Right cardiac atrium (tissue), 5 donors: ENCODE results near the gene MAML3. TPM values are rescaled to one million over a fixed set of nuclear protein-coding genes. Genes with fewer than 3 reads are reported as not detected.
A peak's percentile ranks its signal among the peaks of the same experiment; 100 is the strongest.

ENCODE experiments used
- ATAC-seq, 2 donors: fragments of 200-7000 bp; cut with Tn5 transposase; one replicate each; pipeline versions ENCODE4 v1.8.0 to v1.9.1; 2020; ENCODE audit warnings: moderate library complexity in 2 of 2, mild to moderate bottlenecking in 1 of 2
- DNase-seq, 3 donors: peaks; one replicate each; pipeline ENCODE4 v3.0.0-alpha.2; 2020
- H3K27ac ChIP-seq: one replicate; pipeline ENCODE4 v1.5.1; 2013; ENCODE audit warnings: mild to moderate bottlenecking, low read length, control low read depth, moderate library complexity
- H3K27me3 ChIP-seq: one replicate; pipeline ENCODE4 v1.6.1; 2013; ENCODE audit not compliant: control insufficient read depth, insufficient read depth
- H3K4me1 ChIP-seq: one replicate; pipeline ENCODE4 v1.6.1; 2013; ENCODE audit warnings: low read length; ENCODE audit not compliant: control insufficient read depth, insufficient read depth
- H3K4me3 ChIP-seq: one replicate; pipeline ENCODE4 v1.5.1; 2013; ENCODE audit warnings: low read length, control low read depth
- H3K9me3 ChIP-seq: one replicate; pipeline ENCODE4 v1.6.1; 2013; ENCODE audit warnings: low read length; ENCODE audit not compliant: control insufficient read depth
- WGBS: extraction: QIAGEN DNeasy Blood & Tissue Kit; methylation state at CpG from one replicate; pipeline ENCODE4 v1.1.7; 2013; 5-methylcytosine and 5-hydroxymethylcytosine counted together
- intact Hi-C, 4 donors: fragments of 100-400 bp; cut with DNase I; formaldehyde crosslinking; loops; one replicate each; pipeline versions ENCODE4 v1.11.0 to v1.14.0; 2022 to 2023
- polyA plus RNA-seq: library from polyadenylated mRNA; stranded (reverse); fragments of 200-250 nt; gene quantifications from one replicate; pipeline ENCODE4 v1.2.3, GENCODE V29; 2013
- total RNA-seq, 4 donors: library from RNA; stranded (reverse); fragmentation: NEBNext Ultra II Directional; extraction: Animal tissue kit (Norgen Biotek cat#: 25700); gene quantifications; one replicate each; pipeline ENCODE4 v1.2.1, GENCODE V29; 2021
- donor health status: healthy with polysubstance abuse.
- donor health status: DM: no; HTN: yes; CAD: no.
- donor health status: DM: no; HTN: no; CAD: no.
- donor health status: DM: no; HTN: yes; CAD: no; lungs with severe emphysema.
- donor health status: DM: yes; HTN: yes; CAD: no.

The MAML3 gene
- total and polyA plus RNA-seq, 5 donors, result 1.6 to 4.2 (median 3.2) TPM

DNA sequence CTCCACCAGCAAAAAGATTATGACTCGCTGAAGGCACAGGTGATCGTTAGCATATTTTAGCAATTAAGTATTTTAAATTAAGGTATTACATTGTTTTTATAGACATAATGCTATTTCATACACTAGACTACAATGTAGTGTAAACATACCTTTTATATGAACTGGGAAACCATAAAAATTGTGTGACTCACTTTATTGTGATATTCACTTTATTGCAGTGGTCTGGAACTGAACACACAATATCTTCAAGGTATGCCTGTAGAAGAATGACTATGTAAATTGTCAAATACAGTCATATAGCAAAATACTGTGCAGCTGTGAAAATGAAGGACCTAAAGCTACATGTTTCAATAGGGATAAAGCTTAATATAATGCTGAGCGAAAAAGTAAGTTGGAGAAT, 26.6 kb upstream of the MAML3 start:
- intact Hi-C loops, result no loop called here
- H3K27me3 ChIP-seq, result no peaks in the 10 kb centered on the region
- ATAC-seq (no peak), DNase-seq (no peak)
- no peaks in the 10 kb centered on the region for H3K9me3 ChIP-seq
- H3K4me1 ChIP-seq, result no peaks in the 10 kb centered on the region
- 96% methylated on average over 3 of the region's 3 CpGs for WGBS
- H3K27ac ChIP-seq, result no peak overlapping the region
- no peak overlapping the region for H3K4me3 ChIP-seq

- Histone ChIP-seq H3K27ac (no peak overlapping the region), H3K4me1 (no peaks in the 10 kb centered on the region), H3K4me3 (no peak overlapping the region), H3K9me3 (no peaks in the 10 kb centered on the region), H3K27me3 (no peaks in the 10 kb centered on the region)
- no peak for DNase-seq
- intact Hi-C loops, result no loop called here
- ATAC-seq, result no peak
- 84% methylated on average over 3 of the region's 3 CpGs for WGBS
Measured at GRCh38 chr4:140176735-140177134, 22.8 kb upstream of the MAML3 start.

DNA sequence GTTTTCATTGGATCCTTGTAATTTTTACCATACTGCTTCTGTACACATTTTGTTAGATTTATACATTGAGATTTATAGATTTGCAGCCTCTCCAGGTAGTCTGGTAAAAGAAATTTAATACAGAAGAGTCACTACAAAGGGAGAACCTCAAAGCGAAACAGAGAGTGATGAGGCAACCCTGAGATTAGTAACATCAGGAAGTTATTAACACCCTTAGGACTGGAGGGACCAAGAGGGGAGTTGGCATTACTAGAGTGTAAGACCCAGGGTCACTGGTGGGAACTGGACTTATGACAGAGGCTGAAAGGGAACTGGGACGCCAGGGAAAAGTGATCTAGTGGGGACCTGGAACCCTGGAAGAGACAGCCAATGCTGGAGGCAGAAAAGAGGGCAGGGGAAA, 20.6 kb upstream of the MAML3 start:
- H3K27ac ChIP-seq, result no peak overlapping the region
- H3K9me3 ChIP-seq, result no peaks in the 10 kb centered on the region
- no peaks in the 10 kb centered on the region for H3K27me3 ChIP-seq
- no peak overlapping the region for H3K4me3 ChIP-seq
- intact Hi-C loops, result no loop called here
- no peak for DNase-seq
- ATAC-seq, result no peak
- H3K4me1 ChIP-seq, result no peaks in the 10 kb centered on the region
- 79% methylated on average over 2 of the region's 2 CpGs for WGBS

- intact Hi-C loops, result no loop called here
- DNase-seq (no peak), ATAC-seq (no peak)
- WGBS, result 95% methylated on average over 1 of the region's 1 CpG
- no peak overlapping the region for H3K4me3 ChIP-seq
- no peaks in the 10 kb centered on the region for H3K9me3 ChIP-seq
- no peaks in the 10 kb centered on the region for H3K27me3 ChIP-seq
- no peak overlapping the region for H3K27ac ChIP-seq
- H3K4me1 ChIP-seq, result no peaks in the 10 kb centered on the region
Measured at GRCh38 chr4:140172960-140173359, 19.0 kb upstream of the MAML3 start.

GRCh38 chr4:140170299-140170698, 16.3 kb upstream of the MAML3 start:
- H3K27ac ChIP-seq, result no peak overlapping the region
- DNase-seq, result no peak
- H3K9me3 ChIP-seq, result no peaks in the 10 kb centered on the region
- H3K4me1 ChIP-seq, result no peaks in the 10 kb centered on the region
- no peak for ATAC-seq
- intact Hi-C loops, result no loop called here
- WGBS, result 94% methylated on average over 4 of the region's 4 CpGs
- no peak overlapping the region for H3K4me3 ChIP-seq
- H3K27me3 ChIP-seq, result no peaks in the 10 kb centered on the region

DNA sequence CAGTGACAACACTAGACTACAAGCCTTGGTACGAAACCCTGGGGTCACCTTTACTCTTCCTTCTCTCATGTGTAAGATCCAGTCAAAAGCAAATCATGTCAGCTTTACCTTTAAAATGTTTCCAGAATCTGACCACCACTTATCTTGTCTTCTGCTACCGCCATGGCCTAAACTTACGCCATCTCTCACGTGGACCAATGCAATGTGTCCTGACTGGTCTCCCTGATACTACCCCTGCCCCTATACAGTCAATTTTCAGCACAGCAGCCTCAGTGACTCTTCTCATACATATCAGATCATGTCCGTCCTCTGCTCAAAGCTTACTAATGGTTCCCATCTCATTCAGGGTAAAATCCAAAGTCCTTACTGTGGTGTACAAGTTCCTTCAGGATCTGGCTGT, 15.0 kb upstream of the MAML3 start:
- no peak for DNase-seq
- no peak for ATAC-seq
- no peak overlapping the region for H3K27ac ChIP-seq
- no peaks in the 10 kb centered on the region for H3K4me1 ChIP-seq
- H3K4me3 ChIP-seq, result no peak overlapping the region
- WGBS, result 96% methylated on average over 5 of the region's 5 CpGs
- intact Hi-C loops, result no loop called here
- H3K27me3 ChIP-seq, result no peaks in the 10 kb centered on the region
- H3K9me3 ChIP-seq, result no peaks in the 10 kb centered on the region

- no peak for ATAC-seq
- intact Hi-C loops, result no loop called here
- H3K27me3 ChIP-seq, result no peaks in the 10 kb centered on the region
- no peak overlapping the region for H3K4me3 ChIP-seq
- WGBS, result 100% methylated on average over 1 of the region's 1 CpG
- H3K27ac ChIP-seq, result no peak overlapping the region
- H3K9me3 ChIP-seq, result no peaks in the 10 kb centered on the region
- no peaks in the 10 kb centered on the region for H3K4me1 ChIP-seq
- no peak for DNase-seq
Measured at GRCh38 chr4:140168474-140168873, 14.5 kb upstream of the MAML3 start.

GRCh38 chr4:140163029-140163810, 9.2 kb upstream of the MAML3 start:
- intact Hi-C loops, result no loop called here
- H3K4me1 ChIP-seq, result no peaks in the 10 kb centered on the region
- peak in 2 of 3 donors; percentile 51 to 62 for DNase-seq
- no peaks in the 10 kb centered on the region for H3K9me3 ChIP-seq
- H3K27ac ChIP-seq, result no peak overlapping the region
- ATAC-seq, result peak; percentile 59 to 91
- H3K27me3 ChIP-seq, result no peaks in the 10 kb centered on the region
- H3K4me3 ChIP-seq, result peak overlapping the region; percentile 2
- 40% methylated on average over 8 of the region's 8 CpGs for WGBS

DNA sequence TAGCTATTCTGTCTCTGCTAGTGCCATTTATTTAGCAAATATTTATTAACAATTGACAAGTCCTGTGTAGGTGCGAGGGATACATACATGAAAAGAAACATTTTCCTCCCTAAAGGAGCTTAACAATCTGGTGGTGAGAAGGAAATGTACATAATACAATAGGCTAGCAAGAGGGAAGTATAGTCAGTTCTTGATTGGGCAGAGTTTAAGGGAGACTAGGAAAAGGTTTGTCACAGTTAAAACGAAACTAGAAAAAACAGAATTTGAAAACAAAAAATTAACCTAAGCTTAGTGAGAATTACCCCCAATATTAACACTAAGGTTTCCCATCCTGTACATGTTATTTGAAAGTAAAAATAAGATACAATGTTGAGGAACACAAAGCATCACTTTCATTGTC, 8.6 kb upstream of the MAML3 start:
- intact Hi-C loops, result no loop called here
- no peak overlapping the region for H3K27ac ChIP-seq
- no peaks in the 10 kb centered on the region for H3K27me3 ChIP-seq
- 70% methylated on average over 2 of the region's 2 CpGs for WGBS
- no peak for DNase-seq
- ATAC-seq, result no peak
- H3K4me1 ChIP-seq, result no peaks in the 10 kb centered on the region
- no peaks in the 10 kb centered on the region for H3K9me3 ChIP-seq
- peak overlapping the region; percentile 2 for H3K4me3 ChIP-seq

DNA sequence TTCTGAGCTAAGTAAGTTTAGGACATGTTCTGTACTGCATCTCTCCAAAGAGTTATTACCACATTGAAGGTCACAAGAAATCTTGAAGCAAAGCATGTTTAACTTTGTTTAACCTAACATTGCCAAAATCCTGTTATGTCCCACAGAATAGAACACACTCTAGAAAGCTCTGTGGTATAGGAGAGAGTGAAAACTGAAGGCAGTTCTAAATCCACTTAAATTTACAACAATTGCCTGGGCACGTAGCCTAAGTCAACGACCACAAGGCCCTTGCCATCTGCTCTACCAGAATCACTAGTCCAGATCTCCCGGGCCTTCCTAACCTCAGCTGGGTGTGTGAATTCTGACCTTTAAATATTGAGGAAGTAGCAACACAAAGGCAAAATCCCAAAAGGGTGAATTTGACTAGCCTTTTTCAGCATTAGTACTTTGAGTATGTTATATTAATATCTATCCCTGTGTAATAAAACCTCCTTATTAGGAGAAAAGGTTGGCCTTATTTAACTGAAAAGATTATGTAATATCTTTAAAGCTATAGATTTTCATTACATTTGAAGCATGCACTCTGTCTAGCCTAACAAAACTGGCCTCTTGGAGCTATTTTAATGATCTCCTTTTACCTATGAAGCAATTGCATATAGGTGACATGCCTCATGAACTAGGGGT, 4.5 kb upstream of the MAML3 start:
- H3K27me3 ChIP-seq, result no peaks in the 10 kb centered on the region
- intact Hi-C loops, result loop anchor here (5.0 to 10.0 kb wide), 5 partner anchors 64 to 424 kb away; no protein-coding TSS in a partner anchor
- no peak for DNase-seq
- no peak overlapping the region for H3K4me3 ChIP-seq
- no peaks in the 10 kb centered on the region for H3K9me3 ChIP-seq
- H3K4me1 ChIP-seq, result no peaks in the 10 kb centered on the region
- ATAC-seq, result no peak
- WGBS, result 35% methylated on average over 3 of the region's 3 CpGs
- no peak overlapping the region for H3K27ac ChIP-seq

- WGBS, result 98% methylated on average over 2 of the region's 2 CpGs
- DNase-seq, result no peak
- no peak for ATAC-seq
- Histone ChIP-seq H3K27me3 (no peaks in the 10 kb centered on the region), H3K4me3 (no peak overlapping the region), H3K4me1 (no peaks in the 10 kb centered on the region), H3K27ac (no peak overlapping the region), H3K9me3 (no peaks in the 10 kb centered on the region)
- intact Hi-C loops, result loop anchor here (5.0 to 10.0 kb wide), 5 partner anchors 63 to 423 kb away; no protein-coding TSS in a partner anchor
Measured at GRCh38 chr4:140157341-140157740, 3.4 kb upstream of the MAML3 start.
